Measurements from ENCODE around the gene NPDC1. TPM values are rescaled to one million over a fixed set of nuclear protein-coding genes. Genes with fewer than 3 reads are reported as not detected.

NPDC1 gene
- total RNA-seq, 2 donors from 2014 or later = 49.7 to 57.8 TPM

- Histone ChIP-seq H3K9me3 (no peaks in the 10 kb centered on the region), H3K27me3 (peaks cover 0 to 10% of the 10 kb centered on the region in 2 donors), H3K27ac (peak overlapping the region; percentile 58 to 77), H3K36me3 (peaks cover 12% of the 10 kb centered on the region), H3K4me3 (peak overlapping the region; percentile 49 to 60), H3K4me1 (peaks cover 0 to 53% of the 10 kb centered on the region in 2 donors)
- TF ChIP-seq CTCF (IDR thresholded peaks at IDR 0.05) = no peak
- DNase-seq (ENCODE audit: low spot score) = no peak
Observed at GRCh38 chr9:137044502-137045177, 1.3 kb downstream of the NPDC1 start.

DNA sequence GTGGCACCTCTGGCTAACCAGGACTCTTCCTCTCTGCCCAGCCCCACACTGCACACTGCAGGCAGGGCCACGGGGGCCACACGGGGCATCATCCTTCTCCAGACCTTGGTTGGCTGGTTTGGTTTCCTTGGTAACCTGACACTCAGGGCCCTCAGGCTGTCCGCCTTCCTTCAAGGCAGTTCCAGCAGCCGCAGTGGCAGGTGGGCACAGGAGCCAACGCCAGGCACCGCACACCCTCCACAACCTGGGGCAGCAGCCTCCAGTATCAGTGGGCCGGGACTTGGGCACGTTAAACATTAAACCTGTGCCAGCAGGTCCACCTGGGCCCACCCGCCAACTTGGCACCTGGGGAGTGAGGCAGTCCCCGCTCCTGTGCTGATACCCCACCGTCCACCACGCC, 1.9 kb downstream of the NPDC1 start:
- peaks cover 18% of the 10 kb centered on the region for H3K36me3 ChIP-seq
- no peaks in the 10 kb centered on the region for H3K9me3 ChIP-seq
- no peak for DNase-seq (ENCODE audit: low spot score)
- H3K27me3 ChIP-seq = peaks cover 0 to 4% of the 10 kb centered on the region in 2 donors
- peak overlapping the region; percentile 58 to 73 for H3K27ac ChIP-seq
- no peak for TF ChIP-seq CTCF (IDR thresholded peaks at IDR 0.05)
- H3K4me1 ChIP-seq = peaks cover 0 to 51% of the 10 kb centered on the region in 2 donors
- H3K4me3 ChIP-seq = peak overlapping the region; percentile 49 to 60

GRCh38 chr9:137042751-137043727, 2.9 kb downstream of the NPDC1 start:
- TF ChIP-seq CTCF (IDR thresholded peaks at IDR 0.05) = no peak
- peak; percentile 80 for DNase-seq (ENCODE audit: low spot score)
- Histone ChIP-seq H3K4me3 (peak overlapping the region; percentile 14 to 60), H3K27ac (peak overlapping the region; percentile 58 to 73), H3K4me1 (peaks cover 0 to 44% of the 10 kb centered on the region in 2 donors), H3K9me3 (no peaks in the 10 kb centered on the region), H3K27me3 (no peaks in the 10 kb centered on the region), H3K36me3 (peaks cover 23% of the 10 kb centered on the region)

- Histone ChIP-seq H3K4me3 (no peak overlapping the region), H3K9me3 (no peaks in the 10 kb centered on the region), H3K36me3 (peaks cover 23% of the 10 kb centered on the region), H3K4me1 (peaks cover 0 to 37% of the 10 kb centered on the region in 2 donors), H3K27ac (no peak overlapping the region), H3K27me3 (no peaks in the 10 kb centered on the region)
- no peak for DNase-seq (ENCODE audit: low spot score)
- no peak for TF ChIP-seq CTCF (IDR thresholded peaks at IDR 0.05)
Observed at GRCh38 chr9:137041124-137041523, 4.9 kb downstream of the NPDC1 start.

- TF ChIP-seq CTCF (IDR thresholded peaks at IDR 0.05) = no peak
- H3K4me1 ChIP-seq = peaks cover 0 to 36% of the 10 kb centered on the region in 2 donors
- no peaks in the 10 kb centered on the region for H3K9me3 ChIP-seq
- no peaks in the 10 kb centered on the region for H3K27me3 ChIP-seq
- no peak overlapping the region for H3K4me3 ChIP-seq
- DNase-seq (ENCODE audit: low spot score) = no peak
- H3K36me3 ChIP-seq = peaks cover 23% of the 10 kb centered on the region
- H3K27ac ChIP-seq = no peak overlapping the region
Observed at GRCh38 chr9:137040568-137040967, 5.4 kb downstream of the NPDC1 start.

Data from right atrium auricular region (tissue), 2 donors.